DOHH2 (cell line): ENCODE measurements around the gene AATF.

ENCODE experiments used
- CTCF ChIP-seq: fragments of 200-600 bp; sonication (generic); IDR thresholded peaks from one replicate; pipeline ENCODE4 v1.5.1; 2014; ENCODE audit warnings: antibody characterized with exemption, mild to moderate bottlenecking, low read depth, low read length; ENCODE audit not compliant: poor library complexity, severe bottlenecking
- EZH2phosphoT487 ChIP-seq: fragments of 200-600 bp; sonication (generic); IDR thresholded peaks from 2 replicates; pipeline ENCODE4 v1.6.1; 2017; ENCODE audit warnings: borderline replicate concordance, mild to moderate bottlenecking, antibody characterized with exemption, low read length, moderate library complexity, mixed read lengths

GRCh38 chr17:37082311-37082860, 133.6 kb downstream of the AATF start:
- TF ChIP-seq CTCF (no peak), EZH2phosphoT487 (no peak)
